Left ventricle myocardium superior (tissue), 1 donor: ENCODE results near the gene IL13. TPM values are rescaled to one million over a fixed set of nuclear protein-coding genes. Genes with fewer than 3 reads are reported as not detected.
A peak's percentile ranks its signal among the peaks of the same experiment; 100 is the strongest.

Experiments used
- ATAC-seq: fragments of 200-7000 bp; cut with Tn5 transposase; one replicate; pipeline ENCODE4 v1.9.1; 2020; ENCODE audit warnings: mild to moderate bottlenecking, moderate library complexity
- DNase-seq: peaks from one replicate; pipeline ENCODE4 v3.0.0-alpha.2; 2020
- intact Hi-C: fragments of 100-400 bp; cut with micrococcal nuclease; formaldehyde crosslinking; loops from one replicate; pipeline ENCODE4 v1.11.0; 2022
- total RNA-seq: library from RNA; stranded (reverse); fragmentation: NEBNext Ultra II Directional; extraction: Animal tissue kit (Norgen Biotek cat#: 25700); gene quantifications from one replicate; pipeline ENCODE4 v1.2.1, GENCODE V29; 2021
- donor health status: DM: no; HTN: yes; CAD: no; lungs with severe emphysema.

The IL13 gene
- total RNA-seq, 1 donor from 2014 or later: not detected

GRCh38 chr5:132653716-132654115 lies 4.3 kb upstream of the IL13 start:
- ATAC-seq (no peak), DNase-seq (no peak)
- intact Hi-C loops: no loop called here

- ATAC-seq (peak; percentile 20), DNase-seq (no peak)
- intact Hi-C loops: no loop called here
Measured at GRCh38 chr5:132655821-132656773, 1.9 kb upstream of the IL13 start.

- intact Hi-C loops: no loop called here
- no peak for DNase-seq
- no peak for ATAC-seq
Measured at GRCh38 chr5:132656774-132657355, 1.1 kb upstream of the IL13 start.

- ATAC-seq: no peak
- intact Hi-C loops: no loop called here
- no peak for DNase-seq
Measured at GRCh38 chr5:132658381-132659302, 669 bp downstream of the IL13 start.

GRCh38 chr5:132659598-132660493 lies 1.9 kb downstream of the IL13 start:
- no peak for ATAC-seq
- intact Hi-C loops: no loop called here

GRCh38 chr5:132661231-132662003 lies 3.4 kb downstream of the IL13 start:
- no peak for DNase-seq
- ATAC-seq: no peak
- intact Hi-C loops: no loop called here

More at GRCh38 chr5:132659598-132660493, 1.9 kb downstream of the IL13 start:
- no peak for DNase-seq

- ATAC-seq (no peak), DNase-seq (no peak)
- intact Hi-C loops: no loop called here
Measured at GRCh38 chr5:132662004-132662401, 4.0 kb downstream of the IL13 start.

GRCh38 chr5:132662925-132663770 lies 5.2 kb downstream of the IL13 start:
- DNase-seq (no peak), ATAC-seq (no peak)
- intact Hi-C loops: no loop called here

GRCh38 chr5:132663771-132664695 lies 6.1 kb downstream of the IL13 start:
- ATAC-seq (no peak), DNase-seq (no peak)
- intact Hi-C loops: no loop called here

- intact Hi-C loops: no loop called here
- no peak for ATAC-seq
- no peak for DNase-seq
Measured at GRCh38 chr5:132664696-132665209, 6.8 kb downstream of the IL13 start.

- no peak for DNase-seq
- ATAC-seq: no peak
- intact Hi-C loops: no loop called here
Measured at GRCh38 chr5:132665574-132666080, 7.7 kb downstream of the IL13 start.

GRCh38 chr5:132666310-132667123 lies 8.5 kb downstream of the IL13 start:
- intact Hi-C loops: no loop called here

GRCh38 chr5:132667309-132667708 lies 9.3 kb downstream of the IL13 start:
- intact Hi-C loops: no loop called here
- DNase-seq (no peak), ATAC-seq (no peak)

More at GRCh38 chr5:132666310-132667123, 8.5 kb downstream of the IL13 start:
- DNase-seq (no peak), ATAC-seq (no peak)

- DNase-seq (no peak), ATAC-seq (no peak)
- intact Hi-C loops: no loop called here
Measured at GRCh38 chr5:132667761-132668705, 10.1 kb downstream of the IL13 start.
